SHP77 (cell line): ENCODE results near the gene TNNI3K.

Experiments
- DNase-seq, 2 experiments: peaks; one replicate each; lab custom pipeline; 2025; lab: John Stamatoyannopoulos, UW

TNNI3K gene

DNA sequence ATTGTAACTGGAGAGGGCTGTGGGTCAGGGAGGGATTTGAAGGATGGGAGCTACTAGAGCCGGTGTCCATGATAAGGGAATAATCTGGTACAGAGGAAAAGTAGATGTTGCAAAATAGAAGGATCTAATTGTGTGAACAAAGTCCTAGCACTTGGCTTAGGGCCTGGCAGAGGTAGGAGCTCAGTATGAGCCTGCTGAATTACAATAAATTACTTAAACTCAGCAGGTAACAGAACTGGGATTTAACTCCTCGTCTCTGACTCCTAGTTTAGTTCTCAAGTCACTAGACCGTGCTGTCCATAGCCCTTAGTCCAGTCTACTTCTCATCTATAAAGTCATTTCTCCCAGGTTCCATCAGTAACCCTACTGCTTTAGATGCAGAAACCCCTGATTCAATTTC is 157.0 kb downstream of the TNNI3K start:
- no peak for DNase-seq

DNA sequence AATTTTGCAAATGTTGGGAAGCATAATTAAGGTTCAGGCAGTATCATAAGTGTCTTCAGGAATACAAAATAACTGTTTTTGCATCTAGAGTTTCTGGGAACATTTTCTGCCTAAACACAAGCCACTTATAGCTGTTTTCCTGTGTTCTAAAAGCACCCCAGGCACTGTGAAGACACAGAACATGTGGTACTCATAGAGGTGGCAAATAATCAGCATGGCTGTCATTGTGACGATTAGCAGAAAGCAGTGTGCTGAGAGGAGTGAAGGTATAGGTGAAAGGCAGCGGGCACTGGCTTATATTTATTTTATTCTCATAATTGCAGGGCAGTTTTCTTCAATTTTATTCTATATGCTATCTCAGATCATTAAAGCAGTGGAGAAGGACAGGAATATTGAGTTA is 157.7 kb downstream of the TNNI3K start:
- DNase-seq, result no peak

DNA sequence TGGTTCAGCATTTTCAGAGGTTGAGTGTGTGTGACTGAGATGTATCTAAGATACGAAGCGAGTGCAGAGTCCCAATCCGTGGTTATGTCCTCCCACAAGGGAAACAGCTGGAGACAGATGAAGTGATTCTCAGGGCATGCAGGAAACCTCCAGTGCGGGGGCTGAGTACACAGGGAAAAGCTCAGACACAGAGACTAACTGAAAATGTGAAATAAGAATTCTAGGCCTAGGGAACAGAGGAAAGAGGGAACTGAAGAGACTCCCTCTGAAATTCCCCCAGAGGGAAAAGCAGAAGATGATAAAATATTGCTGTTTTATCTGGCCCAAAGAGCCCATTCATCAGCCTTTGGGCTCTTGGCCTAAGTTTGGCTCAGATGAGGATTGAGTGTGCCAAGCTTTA is 160.4 kb downstream of the TNNI3K start:
- no peak for DNase-seq

DNA sequence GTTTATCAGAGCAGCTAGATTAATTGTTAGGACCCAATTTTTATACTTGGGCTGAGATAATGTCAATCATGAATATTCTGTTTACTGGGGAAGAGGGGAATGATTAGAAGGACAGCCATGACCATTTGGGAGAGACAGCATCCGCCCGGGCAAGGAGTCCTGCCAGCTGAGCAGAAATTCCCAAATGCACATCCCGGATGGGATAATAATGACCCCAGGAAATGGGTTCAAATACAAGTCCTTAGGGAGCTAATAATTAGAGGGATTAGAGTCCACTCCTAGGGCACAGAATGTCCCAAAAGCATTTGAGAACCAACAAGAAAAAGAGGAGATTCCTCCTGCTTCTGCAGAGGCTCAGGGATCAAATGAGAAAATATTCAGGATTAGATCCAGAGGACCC is 161.3 kb downstream of the TNNI3K start:
- no peak for DNase-seq

DNA sequence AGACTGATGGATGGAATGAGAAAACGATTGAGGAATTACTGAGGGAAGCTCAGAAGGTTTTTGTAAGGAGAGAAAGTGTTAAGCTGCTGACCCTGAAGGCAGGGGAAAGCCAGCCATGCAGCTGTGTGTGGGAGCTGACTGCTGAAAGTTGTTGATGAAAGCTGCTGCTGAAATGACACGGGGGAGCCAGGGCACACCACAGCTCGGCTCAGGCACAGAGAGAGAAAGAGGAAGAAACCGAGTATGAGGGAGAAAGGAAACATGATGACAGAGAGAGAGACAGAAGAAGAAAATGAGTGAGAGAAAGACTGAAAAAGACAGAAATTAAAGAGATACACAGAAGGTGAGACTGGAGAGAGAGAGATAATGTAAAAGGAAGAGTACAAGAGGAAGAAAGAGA is 161.7 kb downstream of the TNNI3K start:
- DNase-seq, result no peak

DNA sequence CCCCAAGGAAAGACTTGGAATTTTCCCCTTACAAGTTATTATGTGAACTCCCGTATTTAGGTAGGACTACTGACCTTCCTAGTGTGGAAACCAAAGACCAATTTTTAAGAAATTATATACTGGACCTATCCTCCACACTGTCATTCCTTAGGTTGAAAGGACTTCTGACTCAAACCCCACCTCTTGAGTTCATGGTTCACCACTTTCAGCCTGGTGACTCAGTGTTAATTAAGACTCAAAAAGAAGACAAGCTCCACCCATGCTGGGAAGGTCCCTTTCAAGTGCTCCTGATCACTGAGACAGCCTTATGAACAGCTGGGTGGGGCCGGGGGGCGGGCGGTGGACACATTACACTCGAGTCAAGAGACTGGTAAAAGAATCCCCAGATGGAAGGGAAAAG is 164.1 kb downstream of the TNNI3K start:
- DNase-seq, result no peak

DNA sequence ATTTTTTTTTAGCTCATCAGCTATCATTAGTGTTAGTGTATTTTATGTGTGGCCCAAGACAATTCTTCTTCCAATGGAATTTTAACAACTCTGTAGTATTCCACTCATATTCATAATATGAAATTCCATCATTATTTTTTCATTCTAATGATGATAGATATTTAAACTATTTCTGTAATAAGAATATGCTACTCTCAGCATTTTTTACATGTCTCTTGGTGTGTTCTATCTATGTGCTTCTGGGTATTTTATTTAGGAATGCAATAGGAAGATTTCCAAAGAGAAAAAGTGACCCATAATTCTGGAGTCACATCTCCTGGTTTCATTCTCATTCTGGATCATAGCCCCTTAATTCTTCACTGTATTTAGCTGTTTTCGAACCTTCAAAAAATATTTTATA is 167.7 kb downstream of the TNNI3K start:
- no peak for DNase-seq

DNA sequence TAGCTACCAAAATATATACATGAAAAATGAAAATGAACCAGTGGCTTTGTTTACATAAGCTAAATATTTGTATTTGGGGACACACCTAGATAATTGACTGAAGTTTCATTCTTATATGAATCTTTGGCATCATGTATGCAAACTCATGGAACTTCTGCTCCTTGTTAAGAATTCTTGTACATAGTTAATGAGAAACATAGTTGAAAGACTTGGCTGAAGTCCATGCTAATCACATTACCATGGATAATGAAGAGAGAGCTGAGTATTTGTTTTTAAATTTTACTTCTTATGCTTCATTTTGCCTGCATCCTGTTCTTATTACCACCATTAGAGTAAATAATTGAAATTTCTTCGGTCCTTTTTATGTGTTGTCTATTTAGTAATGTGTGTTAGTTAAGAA is 168.4 kb downstream of the TNNI3K start:
- DNase-seq, result no peak

DNA sequence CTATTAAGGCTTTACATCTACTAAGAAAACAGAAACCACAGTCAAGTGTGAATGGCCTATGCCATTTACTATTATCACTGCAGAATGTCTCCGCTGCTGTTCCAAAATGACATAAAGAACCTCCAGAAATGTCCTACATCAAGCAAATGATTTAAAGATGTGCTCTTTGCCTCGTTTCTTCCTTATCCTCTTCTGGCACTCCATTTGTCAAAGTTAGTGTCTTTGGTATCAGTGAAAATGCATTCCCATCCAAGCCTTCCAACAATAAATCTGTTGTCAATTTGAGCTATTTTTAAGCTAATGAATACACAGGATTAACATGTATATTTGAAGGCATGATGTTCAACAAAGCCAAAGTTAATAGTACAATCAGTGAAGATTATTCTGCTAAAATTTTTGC is 171.6 kb downstream of the TNNI3K start:
- DNase-seq, result no peak

DNA sequence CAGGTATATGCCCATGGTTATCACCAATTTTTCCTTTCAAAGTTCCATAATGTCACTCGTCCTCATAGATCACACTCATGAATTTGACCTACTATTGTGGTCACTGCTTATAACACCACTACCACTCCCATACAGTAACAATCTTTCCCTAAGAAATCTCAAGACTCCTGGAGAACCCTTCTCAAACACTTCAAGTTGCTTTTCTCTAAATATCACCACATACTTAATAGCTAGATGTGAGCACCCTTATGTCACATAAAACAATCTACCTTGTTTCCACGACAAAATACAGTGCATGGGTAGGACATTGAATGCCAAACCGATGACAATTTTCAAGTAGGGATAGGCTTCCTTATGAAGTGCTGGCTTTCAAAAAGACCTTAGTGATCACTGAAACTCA is 172.7 kb downstream of the TNNI3K start:
- no peak for DNase-seq

DNA sequence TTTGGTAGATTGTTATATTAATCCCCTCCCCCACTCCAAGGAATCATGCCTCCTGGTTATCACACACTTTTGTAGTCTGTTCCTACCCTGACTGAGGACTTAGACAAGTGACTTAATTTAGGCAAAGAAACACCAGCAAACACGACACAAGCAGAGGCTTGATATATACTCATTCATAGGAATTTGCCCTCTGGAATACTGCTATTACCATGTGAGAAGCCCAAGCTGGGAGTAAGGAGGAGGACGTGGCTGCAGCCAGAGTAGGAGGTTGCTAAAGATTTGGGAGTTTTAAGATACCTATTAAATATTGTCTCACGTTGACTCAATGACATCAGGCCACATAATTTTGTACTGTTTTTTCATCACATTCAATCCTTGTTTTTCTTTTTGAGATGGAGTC is 177.1 kb downstream of the TNNI3K start:
- no peak for DNase-seq

DNA sequence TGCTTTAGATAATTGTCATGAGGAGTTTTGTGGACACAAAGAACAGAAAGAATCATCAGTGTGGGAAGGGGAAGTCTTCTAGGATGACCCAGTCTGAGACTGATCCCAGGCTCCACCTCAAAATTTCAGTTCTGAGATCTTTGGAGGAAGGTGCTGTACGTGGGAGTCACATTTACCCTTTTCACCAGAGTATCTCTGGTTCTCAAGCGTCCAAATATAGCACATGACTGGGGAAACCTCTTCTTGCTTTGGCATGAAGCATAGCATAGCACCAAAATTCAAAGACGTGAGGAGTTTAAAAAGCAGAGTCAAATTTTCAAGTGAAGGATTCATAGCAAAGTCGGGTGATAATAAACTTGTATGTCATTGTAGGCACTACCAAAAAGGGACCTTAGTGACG is 180.7 kb downstream of the TNNI3K start:
- no peak for DNase-seq

DNA sequence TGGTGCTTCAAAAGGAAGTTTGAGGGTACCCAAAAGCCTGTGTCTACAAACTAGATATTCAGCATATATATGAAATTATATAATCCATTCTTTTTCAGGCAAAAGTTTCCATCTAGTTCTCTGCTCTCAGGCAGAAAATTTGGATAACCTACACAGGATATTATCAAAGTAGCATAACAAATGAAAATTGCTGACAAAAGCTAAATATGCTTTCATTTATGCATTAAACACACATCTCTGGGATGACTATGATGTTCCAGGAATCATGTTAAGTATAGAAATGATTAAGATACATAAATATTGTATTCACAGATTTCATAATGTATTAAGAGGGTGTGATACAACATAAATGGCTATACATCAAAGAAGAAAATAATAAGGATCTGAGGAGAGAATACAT is 184.4 kb downstream of the TNNI3K start:
- no peak for DNase-seq

DNA sequence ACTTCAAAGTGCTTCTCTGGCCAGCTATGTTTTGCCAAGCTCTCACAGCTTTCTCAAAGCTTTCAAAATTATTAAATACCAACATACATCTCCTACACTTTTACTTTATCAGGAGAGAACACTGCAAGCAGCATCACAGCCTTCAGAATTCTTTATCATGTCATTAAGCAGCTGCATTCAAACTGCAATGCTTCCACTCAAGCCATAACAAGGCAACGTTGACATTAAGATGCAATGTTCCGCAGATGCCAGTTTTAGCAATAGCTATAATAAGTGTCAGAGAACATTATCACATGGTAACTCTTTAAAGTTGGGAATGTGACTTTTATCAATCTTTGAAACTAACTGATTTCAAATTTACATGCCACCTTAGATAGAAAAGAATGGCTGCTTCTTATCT is 185.3 kb downstream of the TNNI3K start:
- DNase-seq, result no peak

DNA sequence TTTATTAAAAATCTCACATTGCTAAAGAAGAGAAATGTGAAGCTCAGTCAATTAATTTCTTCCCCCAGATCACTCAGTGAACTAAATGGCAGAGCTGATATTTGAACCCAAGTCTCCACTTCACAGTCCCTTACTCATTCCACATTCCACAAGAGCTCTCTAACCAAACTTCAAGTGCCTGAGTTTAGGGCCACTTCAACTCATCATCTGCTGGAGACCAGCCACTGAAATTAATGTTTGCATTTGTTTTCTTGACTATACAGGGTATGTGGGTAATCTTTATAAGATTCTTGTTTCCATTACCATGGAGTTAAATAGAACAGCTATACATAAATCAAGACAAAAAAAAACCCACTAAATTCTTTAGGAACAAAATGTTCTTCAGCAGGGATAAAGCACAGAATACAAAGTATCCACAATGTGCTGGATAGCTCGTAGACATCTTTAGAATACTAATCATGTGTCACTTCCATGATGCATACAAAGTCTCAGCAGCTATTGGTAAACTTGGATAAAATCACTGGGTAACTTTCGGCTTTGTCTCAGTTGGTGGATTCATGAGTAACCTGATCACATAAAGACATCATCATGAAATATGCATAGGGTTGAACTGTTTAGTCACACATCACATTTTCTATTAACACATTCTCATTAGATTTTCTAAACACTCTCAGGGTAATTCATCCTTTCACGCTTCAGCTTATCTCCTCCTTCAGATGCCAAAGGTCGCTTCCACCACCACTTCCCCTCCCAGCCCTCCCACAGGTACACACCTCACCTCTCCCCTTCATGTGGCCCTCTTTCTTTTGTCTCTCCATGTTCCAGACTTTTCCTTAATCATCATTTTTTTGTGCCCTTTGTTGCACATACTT is 187.5 kb downstream of the TNNI3K start:
- DNase-seq, result no peak

DNA sequence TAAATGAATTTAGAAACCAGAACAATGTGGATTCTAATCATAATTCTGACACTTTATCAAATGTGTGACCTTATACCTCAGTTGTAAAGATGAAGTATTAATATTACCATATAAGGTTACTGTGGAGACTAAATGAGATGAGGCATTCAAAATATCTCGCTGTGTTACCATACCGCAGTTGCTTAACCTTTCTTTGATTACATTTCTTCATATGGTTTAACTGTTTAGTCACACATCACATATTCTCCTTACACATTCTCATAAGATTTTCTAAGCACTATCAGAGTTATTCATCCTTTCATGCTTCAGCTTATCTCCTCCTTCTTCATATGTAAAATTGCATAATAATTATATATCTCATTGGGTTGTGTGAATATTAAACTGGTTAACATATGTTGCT is 188.3 kb downstream of the TNNI3K start:
- DNase-seq, result no peak

DNA sequence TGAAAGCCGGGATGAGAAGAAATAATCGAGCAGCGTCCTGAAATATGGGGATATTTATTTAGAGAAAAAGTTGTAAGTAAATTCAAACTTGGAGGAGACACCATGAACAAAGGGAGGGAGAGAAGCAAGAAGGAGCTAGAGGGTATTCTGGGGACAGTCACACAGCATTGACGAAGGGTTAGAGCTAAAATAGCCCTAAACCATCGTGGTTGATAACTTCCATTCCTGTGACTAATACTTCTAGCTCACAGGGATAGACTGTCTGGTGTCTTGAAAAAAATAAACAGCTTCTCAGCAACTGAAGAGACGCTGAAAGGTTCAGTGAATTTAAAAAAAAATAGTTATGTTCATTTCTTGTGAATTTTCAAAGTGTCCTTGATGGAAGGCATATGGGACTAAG is 190.5 kb downstream of the TNNI3K start:
- no peak for DNase-seq

DNA sequence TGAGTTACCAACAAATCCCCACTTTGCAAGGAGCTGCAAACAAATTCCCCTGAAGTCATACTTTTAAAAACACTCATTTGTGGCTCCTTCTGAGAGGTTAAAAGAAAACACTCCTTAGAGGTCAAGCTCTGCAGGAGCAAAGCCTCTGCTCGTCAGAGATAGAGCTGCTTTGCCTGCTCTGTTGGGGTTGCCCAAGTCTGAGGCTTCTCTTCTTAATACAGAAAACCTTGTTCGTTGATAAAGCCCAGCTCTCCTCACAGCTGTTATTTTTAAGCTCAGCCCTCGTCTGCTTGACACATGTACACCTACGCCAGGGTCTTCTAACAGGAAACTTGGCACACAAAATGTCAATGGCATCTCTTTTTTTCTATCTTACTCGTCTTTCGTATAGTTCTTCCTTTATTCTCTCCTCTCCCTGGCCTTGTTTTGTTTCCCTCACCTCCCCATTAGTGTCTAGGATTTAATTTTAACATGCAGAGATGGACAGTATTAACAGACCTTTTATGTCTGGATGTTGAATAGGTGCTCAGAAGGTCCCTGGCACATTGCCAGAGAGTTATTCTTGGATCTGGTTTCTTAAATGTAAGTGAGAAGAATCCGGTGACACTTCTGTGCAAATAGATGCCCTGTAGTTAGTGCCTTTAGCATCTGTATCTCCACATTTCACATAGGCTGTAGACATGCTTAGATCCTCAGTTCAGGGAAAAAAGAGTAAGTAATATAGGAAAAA is 191.2 kb downstream of the TNNI3K start:
- DNase-seq, result peak in 1 of 2 experiments; percentile 12

DNA sequence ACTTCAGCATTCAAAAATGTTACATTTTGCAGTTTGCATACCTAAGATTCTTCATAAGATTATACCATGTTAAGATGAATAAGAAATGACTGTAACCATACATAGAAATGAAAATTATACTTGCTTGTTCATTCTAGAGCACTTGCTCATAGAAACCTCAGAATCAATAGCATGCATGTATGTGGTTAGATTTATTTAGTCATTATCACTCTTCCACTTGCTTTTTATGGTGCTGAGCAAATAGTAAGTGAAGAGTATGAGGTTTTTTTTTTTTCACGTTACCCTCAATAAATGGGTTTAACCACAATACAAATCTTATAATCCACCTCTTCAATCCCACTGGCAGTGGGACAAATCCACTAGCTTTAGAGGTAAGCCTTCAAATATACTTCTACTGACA is 192.5 kb downstream of the TNNI3K start:
- DNase-seq, result no peak

DNA sequence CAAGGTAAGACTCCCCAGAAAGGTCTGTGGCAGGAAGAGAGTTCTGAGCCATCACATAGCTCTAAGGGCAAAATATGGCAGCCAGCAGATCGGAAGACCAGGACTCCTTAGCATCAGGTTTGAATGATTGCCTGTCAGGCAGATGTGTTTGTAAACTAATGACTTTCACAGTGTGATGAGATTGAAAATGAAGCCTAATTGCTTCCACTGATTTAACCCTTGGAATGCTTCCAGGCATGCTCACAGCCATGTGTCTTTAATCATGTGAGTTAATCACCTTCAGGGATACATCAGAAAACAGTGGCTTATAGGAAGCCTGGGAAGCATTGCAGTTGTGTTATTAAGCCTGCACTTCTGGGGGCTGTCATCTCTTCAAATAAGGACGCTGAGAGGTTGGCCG is 194.4 kb downstream of the TNNI3K start:
- no peak for DNase-seq

DNA sequence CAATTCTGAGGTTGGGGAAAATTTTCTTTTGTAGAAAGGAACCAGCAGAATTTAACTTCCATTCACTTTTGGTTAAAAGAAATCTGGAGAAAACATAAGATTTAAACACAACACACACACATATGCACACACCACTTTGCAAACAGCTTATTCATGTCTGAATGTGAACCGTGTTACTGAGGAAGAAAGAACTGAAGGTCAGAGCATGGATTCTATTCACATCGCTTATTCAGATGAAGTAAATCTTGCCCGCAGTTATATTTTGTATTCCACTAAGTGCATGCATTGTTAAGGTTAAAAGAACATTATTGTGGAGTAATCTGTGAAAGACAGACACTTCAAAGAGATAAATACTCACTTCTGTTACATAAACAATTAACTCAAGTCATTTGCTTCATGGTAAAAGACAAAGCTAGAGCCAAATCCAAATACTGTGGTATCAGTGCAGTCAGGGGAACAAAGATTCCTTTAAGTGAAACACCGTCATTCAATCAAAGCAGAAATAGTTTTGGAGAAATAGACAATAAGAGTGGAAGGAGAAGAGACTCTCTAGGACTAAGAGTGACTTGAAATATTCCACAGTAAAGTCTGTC is 195.3 kb downstream of the TNNI3K start:
- DNase-seq, result no peak

DNA sequence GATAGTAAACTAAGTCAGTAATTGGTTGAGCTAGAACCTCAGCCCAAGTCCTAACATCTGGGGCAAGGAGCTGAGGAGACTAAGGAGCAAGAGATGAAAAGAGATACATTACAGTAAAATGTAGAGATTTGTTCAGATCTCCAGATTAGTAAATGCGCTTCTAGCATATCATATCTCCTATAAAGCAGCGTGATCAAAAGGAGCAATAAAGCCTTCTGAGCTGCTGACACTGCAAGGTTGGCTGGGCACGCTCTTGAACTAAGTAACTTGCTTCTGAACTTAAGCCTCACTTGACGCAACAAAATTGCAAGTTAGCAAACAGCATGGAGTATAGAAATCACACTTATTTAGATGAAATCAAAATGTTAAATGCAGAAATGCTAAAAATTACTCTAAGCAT is 196.3 kb downstream of the TNNI3K start:
- DNase-seq, result no peak

DNA sequence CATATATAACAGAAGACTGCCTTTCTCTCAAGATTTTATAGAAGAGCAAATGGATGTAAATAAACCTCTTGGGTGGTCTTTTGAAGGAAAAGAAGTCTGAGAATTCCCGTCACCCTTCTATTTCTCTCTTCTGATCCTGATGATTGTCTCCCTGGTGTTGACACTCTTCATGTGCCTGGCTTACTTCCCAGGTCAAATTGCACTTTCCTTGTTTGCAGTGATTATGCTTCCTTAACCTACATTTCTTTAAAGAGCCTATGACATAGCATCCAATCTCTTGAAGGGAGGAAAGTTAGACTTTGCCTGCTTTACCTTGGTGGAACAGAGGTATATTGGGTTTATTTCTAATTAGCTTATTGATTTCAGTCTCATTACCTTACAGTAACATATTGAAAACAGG is 197.1 kb downstream of the TNNI3K start:
- no peak for DNase-seq
